ENCODE results near the gene SFTPA1.
"Not testable (repeated sequence)": the region's sequence is repeated elsewhere in the genome, so short reads cannot be mapped to it uniquely, and the experiment has no call there.

SFTPA1 gene

DNA sequence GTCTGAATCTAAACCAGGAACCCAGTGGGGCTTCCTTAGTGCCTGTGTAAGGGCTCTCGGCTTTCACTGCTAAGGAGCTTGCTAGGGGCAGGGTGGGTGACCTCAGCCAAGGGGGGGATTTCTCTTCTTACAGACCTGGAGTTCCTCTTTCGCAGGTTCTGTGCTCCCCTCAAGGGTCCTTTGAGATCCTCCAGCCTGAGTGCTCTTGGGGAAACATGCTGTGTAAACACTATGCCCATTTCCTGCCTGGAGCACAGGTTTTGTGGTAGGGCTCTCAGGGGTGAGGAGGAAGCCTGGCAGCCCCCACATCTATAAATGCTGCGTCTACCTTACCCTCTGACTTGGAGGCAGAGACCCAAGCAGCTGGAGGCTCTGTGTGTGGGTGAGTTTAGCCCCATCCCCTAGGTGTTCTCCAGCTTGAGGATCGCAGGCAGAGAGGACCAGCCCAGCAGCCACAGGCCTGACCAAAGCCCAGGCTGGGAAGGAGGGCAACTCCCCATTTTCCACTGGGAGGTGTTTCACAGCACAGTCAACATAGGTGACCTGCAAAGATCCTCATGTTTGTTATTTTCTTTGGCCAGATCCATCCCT lies at the start of gene SFTPA1:
TSS of gene SFTPA1 (plus strand) at position 339 of the 591 bp plus-strand sequence. CDS start 887 bp downstream, outside the sequence.
- no peak for DNase-seq

GRCh38 chr10:79561257-79561656 lies 49.5 kb upstream of the SFTPA1 start:
- no peak for DNase-seq

DNA sequence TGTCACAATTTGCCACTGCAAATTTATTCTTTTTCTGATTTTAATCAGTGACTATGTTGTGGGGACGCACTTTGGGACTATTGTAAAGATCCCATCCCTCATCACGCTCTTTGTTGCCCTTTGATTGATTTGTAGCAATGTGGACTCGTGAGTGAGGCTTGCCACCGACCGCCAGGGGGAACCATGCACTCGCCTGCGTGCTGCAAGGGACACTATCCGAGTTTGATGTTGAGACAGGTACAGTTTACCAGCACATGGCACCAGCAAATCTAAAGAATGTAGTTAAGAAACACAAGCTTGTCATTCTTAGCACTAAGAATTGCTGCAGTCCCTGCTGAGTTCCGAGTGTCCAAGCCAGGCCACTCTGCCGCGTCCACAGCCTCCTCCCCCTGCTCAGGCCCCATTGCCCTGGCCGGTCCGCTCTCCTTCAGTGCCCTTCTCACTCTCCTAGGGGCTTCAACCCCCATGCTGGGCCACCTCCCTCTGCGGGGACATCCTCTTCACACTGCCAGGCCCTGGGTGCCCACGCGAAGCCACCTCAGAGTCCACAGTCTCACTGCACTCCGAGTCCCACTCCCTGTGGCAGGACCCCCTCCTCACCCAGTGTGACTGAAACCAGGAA lies 48.5 kb upstream of the SFTPA1 start:
- DNase-seq, result no peak

DNA sequence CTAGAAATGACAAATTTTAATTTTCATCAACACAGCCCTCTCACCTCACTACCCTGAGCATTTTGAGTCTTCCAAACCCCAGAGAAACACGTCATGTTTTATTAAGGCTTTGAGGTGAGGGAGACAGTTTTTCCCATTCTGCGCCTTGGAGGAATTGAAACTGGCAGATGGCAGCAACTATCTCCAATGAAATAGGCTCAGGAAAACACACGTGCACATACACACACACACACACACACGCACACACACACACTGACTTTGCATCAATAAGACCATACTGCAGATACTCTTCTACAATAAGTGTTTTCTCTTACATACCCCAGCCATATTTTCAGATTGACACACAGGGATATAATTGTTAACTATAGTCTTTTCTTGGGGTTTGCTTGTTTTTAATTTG lies 47.3 kb upstream of the SFTPA1 start:
- no peak for DNase-seq

GRCh38 chr10:79570624-79571023 lies 40.1 kb upstream of the SFTPA1 start:
- not testable (repeated sequence) for DNase-seq

DNA sequence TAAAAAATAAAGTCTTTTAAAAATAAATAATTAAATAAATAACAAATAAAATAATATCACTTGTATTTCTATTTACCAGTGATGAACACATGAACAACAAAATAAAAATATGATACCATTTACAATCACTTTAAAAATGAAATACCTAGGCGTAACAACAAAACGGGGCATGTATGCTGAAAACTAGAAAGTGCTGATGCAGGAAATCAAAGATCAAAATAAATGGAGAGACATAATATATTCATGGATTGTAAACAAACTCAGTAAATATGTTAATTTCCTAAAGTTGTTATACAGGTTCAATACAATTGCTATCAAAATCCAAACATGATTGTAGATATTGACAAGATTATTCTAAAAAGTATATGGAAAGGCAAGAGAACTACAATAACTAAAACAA lies 31.4 kb upstream of the SFTPA1 start:
- DNase-seq, result no peak

GRCh38 chr10:79581044-79581443 lies 29.7 kb upstream of the SFTPA1 start:
- DNase-seq, result no peak

DNA sequence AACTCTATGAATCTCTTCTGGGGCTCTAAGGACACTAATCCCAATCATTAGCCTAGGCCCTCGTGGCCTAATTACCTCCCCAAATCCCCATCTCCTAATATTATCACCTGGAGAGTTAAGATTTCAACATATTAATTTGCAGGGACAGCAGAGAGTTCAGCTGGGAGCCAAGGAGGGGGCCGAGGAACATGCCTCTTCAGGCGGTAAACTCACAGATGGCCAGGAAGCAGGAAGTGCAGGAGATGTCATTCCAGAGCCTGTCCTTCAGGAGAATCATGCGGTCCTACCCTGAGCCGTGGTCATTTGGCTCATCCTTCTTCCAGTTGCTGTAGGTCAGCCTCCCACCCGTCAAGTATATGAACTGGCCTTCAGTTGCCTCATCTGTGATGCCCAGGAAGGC lies 28.6 kb upstream of the SFTPA1 start:
- no peak for DNase-seq

GRCh38 chr10:79582954-79583353 lies 27.8 kb upstream of the SFTPA1 start:
- DNase-seq, result not testable (repeated sequence)

GRCh38 chr10:79583488-79584024 lies 27.2 kb upstream of the SFTPA1 start:
- DNase-seq, result no peak

GRCh38 chr10:79585870-79586527 lies 24.7 kb upstream of the SFTPA1 start:
- DNase-seq, result no peak

- DNase-seq, result no peak
These were observed 23.8 kb upstream of the SFTPA1 start for GRCh38 chr10:79586933-79587332.

DNA sequence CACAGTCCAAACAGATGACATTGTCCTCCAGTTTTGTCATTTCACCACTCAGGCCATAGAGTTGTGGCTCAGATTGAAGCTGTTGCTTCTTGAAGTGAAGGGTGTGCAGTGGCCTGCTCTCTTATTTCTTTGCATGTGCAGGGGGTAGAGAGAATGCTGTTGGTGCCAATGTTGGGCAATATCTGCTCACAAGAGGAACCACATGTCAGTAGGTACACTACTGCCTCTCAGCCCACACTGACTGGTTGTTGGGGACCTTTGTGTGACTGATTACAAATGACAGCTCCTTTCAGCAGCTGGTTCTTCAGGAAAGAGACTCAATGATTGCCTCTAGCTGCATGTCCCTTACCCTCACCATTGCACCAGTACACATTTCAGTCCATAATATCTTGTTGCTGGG lies 21.9 kb upstream of the SFTPA1 start:
- no peak for DNase-seq

- DNase-seq, result no peak
These were observed 17.4 kb upstream of the SFTPA1 start for GRCh38 chr10:79593377-79593776.

GRCh38 chr10:79594565-79594964 lies 16.2 kb upstream of the SFTPA1 start:
- DNase-seq, result not testable (repeated sequence)

- DNase-seq, result no peak
These were observed 15.2 kb upstream of the SFTPA1 start for GRCh38 chr10:79595510-79595909.

DNA sequence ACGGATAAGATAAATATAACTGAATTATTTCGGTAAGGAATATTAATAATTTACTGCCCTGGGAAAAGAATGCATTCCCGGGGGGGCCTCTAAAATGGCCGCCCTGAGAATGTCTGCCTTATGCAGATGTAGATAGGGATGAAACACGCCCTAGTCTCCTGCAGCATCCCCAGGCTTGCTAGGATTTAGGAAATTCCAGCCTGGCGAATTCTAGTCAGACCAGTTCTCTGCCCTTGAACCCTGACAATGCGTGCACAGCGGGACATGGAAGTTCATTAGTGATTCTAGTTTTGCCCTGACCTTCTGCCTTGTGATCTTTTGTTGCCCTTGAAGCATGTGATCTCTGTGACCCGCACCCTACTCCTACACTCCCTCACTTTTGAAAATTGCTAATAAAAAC lies 11.1 kb upstream of the SFTPA1 start:
- not testable (repeated sequence) for DNase-seq

DNA sequence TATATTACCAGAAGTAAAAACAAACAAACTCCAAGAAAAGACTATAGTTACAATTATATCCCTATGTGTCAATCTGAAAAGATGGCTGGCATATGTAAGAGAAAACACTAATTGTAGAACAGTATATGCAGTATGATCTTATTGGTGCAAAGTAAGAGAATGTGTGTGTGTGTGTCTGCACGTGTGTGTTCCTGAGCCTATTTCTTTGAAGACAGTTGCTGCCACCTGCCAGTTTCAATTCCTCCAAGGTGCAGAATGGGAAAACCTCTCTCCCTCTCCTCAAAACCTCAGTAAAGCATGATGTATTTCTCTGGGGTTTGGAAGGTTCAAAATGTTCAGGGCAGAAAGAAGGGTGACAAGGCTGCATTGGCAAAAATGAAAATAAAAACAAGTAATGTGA lies 8.8 kb upstream of the SFTPA1 start:
- DNase-seq, result no peak

GRCh38 chr10:79602953-79603352 lies 7.8 kb upstream of the SFTPA1 start:
- no peak for DNase-seq

- DNase-seq, result no peak
These were observed 6.4 kb upstream of the SFTPA1 start for GRCh38 chr10:79604294-79604693.

GRCh38 chr10:79605308-79605707 lies 5.4 kb upstream of the SFTPA1 start:
- DNase-seq, result no peak

DNA sequence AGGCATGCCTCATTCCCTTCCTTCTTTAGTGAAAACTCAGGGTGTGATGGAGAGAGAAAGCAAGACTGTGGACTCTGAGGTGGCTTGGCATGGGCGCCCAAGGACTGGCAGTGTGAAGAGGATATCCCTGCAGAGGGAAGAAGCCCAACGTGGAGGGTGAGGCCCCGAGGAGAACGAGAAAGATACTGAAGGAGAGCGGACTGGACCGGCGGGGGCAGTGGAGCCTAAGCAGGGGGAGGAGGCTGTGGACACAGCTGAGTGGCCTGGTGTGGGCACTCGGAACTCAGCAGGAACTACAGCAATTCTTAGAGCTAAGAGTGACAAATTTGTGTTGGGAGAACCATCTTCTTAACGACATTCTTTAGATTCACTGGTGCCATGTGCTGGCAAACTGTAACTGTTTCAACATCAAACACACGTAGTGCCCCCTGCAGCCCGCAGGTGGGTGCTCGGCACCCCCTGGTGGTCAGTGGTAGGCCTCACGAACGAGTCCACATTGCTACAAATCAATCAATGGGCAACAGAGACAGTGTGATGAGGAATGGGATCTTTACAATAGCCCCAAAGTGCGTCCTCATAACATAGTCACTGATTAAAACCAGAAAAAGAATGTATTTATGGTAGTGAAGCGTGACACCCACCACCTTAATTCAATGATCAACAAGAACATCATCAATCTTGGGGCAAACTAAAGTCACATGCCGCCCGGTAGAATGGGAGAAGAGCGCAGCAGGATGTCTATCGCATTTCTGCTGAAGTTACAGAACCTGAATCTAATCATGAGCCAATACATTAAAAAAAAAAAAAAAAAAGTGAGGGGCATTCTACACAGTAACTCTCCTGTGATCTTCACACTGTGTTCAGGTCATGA lies 2.0 kb upstream of the SFTPA1 start:
- DNase-seq, result no peak

Measured in NCI-H1436 treated with DMSO at 0.1 percent for 48 hours (cell line).